Measurements from ENCODE around the gene AQP2. TPM values are rescaled to one million over a fixed set of nuclear protein-coding genes. Genes with fewer than 3 reads are reported as not detected.

The AQP2 gene
- total RNA-seq, 1 experiment from 2014 or later = not detected

- intact Hi-C loops (cut with micrococcal nuclease) = no loop called here
- Histone ChIP-seq H3K79me2 (ENCODE audit: insufficient read depth, low read length) (no peaks in the 10 kb centered on the region), H3K4me2 (ENCODE audit: low read length) (no peak overlapping the region), H3K27me3 (ENCODE audit: insufficient read depth, low read length) (0 out of 2 replicates have a peak, but pooled peaks cover 5% of the 10 kb centered on the region), H3K27ac (ENCODE audit: low read depth, low read length) (no peak overlapping the region), H3K36me3 (ENCODE audit: control insufficient read depth in 1 of 2, insufficient read depth in 2 of 2, low read length in 2 of 2) (no peaks in the 10 kb centered on the region), H3K9me3 (ENCODE audit: control insufficient read depth in 1 of 2, insufficient read depth in 1 of 2, low read depth in 1 of 2, low read length in 2 of 2) (no peaks in the 10 kb centered on the region), H4K20me1 (ENCODE audit: insufficient read depth) (no peaks in the 10 kb centered on the region), H3K4me1 (ENCODE audit: control insufficient read depth in 1 of 2, insufficient read depth in 2 of 2, low read length in 2 of 2) (no peaks in the 10 kb centered on the region), H2AFZ (ENCODE audit: low read depth, low read length, poor library complexity, severe bottlenecking) (no peak overlapping the region), H3K9me2 (ENCODE audit: insufficient read depth) (no peaks in the 10 kb centered on the region), H3K9ac (ENCODE audit: low read length) (no peak overlapping the region), H3K4me3 (replicated peaks in 1 of 2; ENCODE audit: low read depth in 1 of 2, low read length in 2 of 2) (no peak overlapping the region)
- DNase-seq (ENCODE audit: low read depth, low spot score) = no peak
- TF ChIP-seq CBX3 (IDR thresholded peaks at IDR 0.05; ENCODE audit: low read depth) (no peak), ATF3 (IDR thresholded peaks at IDR 0.05) (no peak), EGR1 (IDR thresholded peaks at IDR 0.05; ENCODE audit: low read depth) (no peak), EZH2 (IDR thresholded peaks at IDR 0.05) (no peak), ELF1 (IDR thresholded peaks at IDR 0.05; ENCODE audit: borderline replicate concordance, low read depth) (no peak), REST (IDR thresholded peaks at IDR 0.05; ENCODE audit: low read depth) (no peak), YY1 (IDR thresholded peaks at IDR 0.05; ENCODE audit: extremely low read depth, insufficient replicate concordance, low read depth, low read length) (no peak)
- ChIA-PET CTCF (no interaction called here), RAD21 (ENCODE audit: low non-redundant PET in 1 of 2, low total read pairs in 2 of 2, uncharacterized antibody in 2 of 2, unreplicated experiment in 2 of 2) (no interaction called here), POLR2A (no interaction called here)
- no TSS peak for BruUV-seq (replicated peaks)
- no peak for ATAC-seq
Measured at GRCh38 chr12:49973361-49973830, 22.9 kb downstream of the AQP2 start.

All from HCT116 (cell line).